ENCODE results near the gene IGF1R. TPM values are rescaled to one million over a fixed set of nuclear protein-coding genes. Genes with fewer than 3 reads are reported as not detected.

Gene IGF1R
- total RNA-seq, 1 experiment from 2014 or later = 71.3 TPM

- DNase-seq = no peak
- POLR2A ChIA-PET (ENCODE audit: unreplicated experiment) = interaction anchor here (0.5 kb wide), 1 partner anchor 424 kb away, joined by 10 read pairs; no protein-coding TSS in a partner anchor
Observed at GRCh38 chr15:98666441-98666840, 18.1 kb downstream of the IGF1R start.

GRCh38 chr15:98666841-98667240 is 18.5 kb downstream of the IGF1R start:
- Histone ChIP-seq H3K4me1 (replicated peaks; ENCODE audit: insufficient read depth) (peaks cover 32% of the 10 kb centered on the region), H4K20me1 (ENCODE audit: insufficient read depth) (no peaks in the 10 kb centered on the region), H3K9me2 (ENCODE audit: insufficient read depth) (no peaks in the 10 kb centered on the region), H3K27ac (no peak overlapping the region; the same call in 1 of the 2 replicates), H3K9me3 (ENCODE audit: insufficient read depth, low read depth) (no peaks in the 10 kb centered on the region), H3K27me3 (ENCODE audit: insufficient read depth, low read depth) (no peaks in the 10 kb centered on the region), H3K79me2 (ENCODE audit: low read depth) (peaks cover 98% of the 10 kb centered on the region), H3K4me3 (no peak overlapping the region), H3K36me3 (ENCODE audit: low read depth) (no peaks in the 10 kb centered on the region), H3K4me2 (no peak overlapping the region), H3F3A (ENCODE audit: insufficient read depth, low read depth) (peaks cover 20% of the 10 kb centered on the region; the same call in 1 of the 2 replicates), H2AFZ (no peak overlapping the region)
- ChIA-PET CTCF (no interaction called here), POLR2A (ENCODE audit: unreplicated experiment) (interaction anchor here (0.5 kb wide), 1 partner anchor 424 kb away, joined by 10 read pairs; no protein-coding TSS in a partner anchor)
- no TSS peak for BruUV-seq (replicated peaks)
- intact Hi-C loops (cut with micrococcal nuclease; ENCODE audit: unreplicated experiment) = no loop called here
- no peak for DNase-seq
- no peak for TF ChIP-seq EZH2 (IDR thresholded peaks at IDR 0.05; ENCODE audit: low read depth)
- no peak for TF ChIP-seq CTCF (conservative IDR thresholded peaks at IDR 0.05)

More at GRCh38 chr15:98666441-98666840, 18.1 kb downstream of the IGF1R start:
- H3K27me3 ChIP-seq (ENCODE audit: insufficient read depth, low read depth) = no peaks in the 10 kb centered on the region
- no peaks in the 10 kb centered on the region for H3K9me3 ChIP-seq (ENCODE audit: insufficient read depth, low read depth)
- H3K79me2 ChIP-seq (ENCODE audit: low read depth) = peaks cover 98% of the 10 kb centered on the region
- H2AFZ ChIP-seq = no peak overlapping the region
- H3K9me2 ChIP-seq (ENCODE audit: insufficient read depth) = no peaks in the 10 kb centered on the region
- TF ChIP-seq EZH2 (IDR thresholded peaks at IDR 0.05; ENCODE audit: low read depth) (no peak), CTCF (conservative IDR thresholded peaks at IDR 0.05) (no peak)
- intact Hi-C loops (cut with micrococcal nuclease; ENCODE audit: unreplicated experiment) = no loop called here
- H4K20me1 ChIP-seq (ENCODE audit: insufficient read depth) = no peaks in the 10 kb centered on the region; the same call in 1 of the 2 replicates
- no TSS peak for BruUV-seq (replicated peaks)
- H3K4me3 ChIP-seq = no peak overlapping the region
- H3K27ac ChIP-seq = no peak overlapping the region
- H3K36me3 ChIP-seq (ENCODE audit: low read depth) = no peaks in the 10 kb centered on the region
- H3F3A ChIP-seq (ENCODE audit: insufficient read depth, low read depth) = peaks cover 20% of the 10 kb centered on the region; the same call in 1 of the 2 replicates
- CTCF ChIA-PET = no interaction called here
- H3K4me1 ChIP-seq (replicated peaks; ENCODE audit: insufficient read depth) = peaks cover 32% of the 10 kb centered on the region
- no peak overlapping the region for H3K4me2 ChIP-seq

GRCh38 chr15:98667521-98668179 is 19.3 kb downstream of the IGF1R start:
- Histone ChIP-seq H3K79me2 (ENCODE audit: low read depth) (peaks cover 98% of the 10 kb centered on the region), H2AFZ (no peak overlapping the region), H3F3A (ENCODE audit: insufficient read depth, low read depth) (peaks cover 20% of the 10 kb centered on the region; the same call in 1 of the 2 replicates), H3K9me2 (ENCODE audit: insufficient read depth) (no peaks in the 10 kb centered on the region), H3K4me3 (no peak overlapping the region), H3K36me3 (ENCODE audit: low read depth) (no peaks in the 10 kb centered on the region), H3K4me1 (replicated peaks; ENCODE audit: insufficient read depth) (peaks cover 32% of the 10 kb centered on the region), H4K20me1 (ENCODE audit: insufficient read depth) (no peaks in the 10 kb centered on the region), H3K4me2 (peak overlapping the region; percentile 70), H3K27me3 (ENCODE audit: insufficient read depth, low read depth) (no peaks in the 10 kb centered on the region), H3K9me3 (ENCODE audit: insufficient read depth, low read depth) (no peaks in the 10 kb centered on the region), H3K27ac (peak overlapping the region; percentile 90)
- intact Hi-C loops (cut with micrococcal nuclease; ENCODE audit: unreplicated experiment) = no loop called here
- ChIA-PET POLR2A (ENCODE audit: unreplicated experiment) (no interaction called here), CTCF (interaction anchor here (0.5 kb wide), 1 partner anchor 614 kb away, joined by 8 read pairs; no protein-coding TSS in a partner anchor)
- BruUV-seq (replicated peaks) = no TSS peak
- no peak for TF ChIP-seq CTCF (conservative IDR thresholded peaks at IDR 0.05)
- no peak for TF ChIP-seq EZH2 (IDR thresholded peaks at IDR 0.05; ENCODE audit: low read depth)
- DNase-seq = no peak
